ENCODE results near the gene MCF2L. TPM values are rescaled to one million over a fixed set of nuclear protein-coding genes. Genes with fewer than 3 reads are reported as not detected.

The MCF2L gene
- polyA plus RNA-seq, 2 donors: 10.9 to 19.4 TPM

DNA sequence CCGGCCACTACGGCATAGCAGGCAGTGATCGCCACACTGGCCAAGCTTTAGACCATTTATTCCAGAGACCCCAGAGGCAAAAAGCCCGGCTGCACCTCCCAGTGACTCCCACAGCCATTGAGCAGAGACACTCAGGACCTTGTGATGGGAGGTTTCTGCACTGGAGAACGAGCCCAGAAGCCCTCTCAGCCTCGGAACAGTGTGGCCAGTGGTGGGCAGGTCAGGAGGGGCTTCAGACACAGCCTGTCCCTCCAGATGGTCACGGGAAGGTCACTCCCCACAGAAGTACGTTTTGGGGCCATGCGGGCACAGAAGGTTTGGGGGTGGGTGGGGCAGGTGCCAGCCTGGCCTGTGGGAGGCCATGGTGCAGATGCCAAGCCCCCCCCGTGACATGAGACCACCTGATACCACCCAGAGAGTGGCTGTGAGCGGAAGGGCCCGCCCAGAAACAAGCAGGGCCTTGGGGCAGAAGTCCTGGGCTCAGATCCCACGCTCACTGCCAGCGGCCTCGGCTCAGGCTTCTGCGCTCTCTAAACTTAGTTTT lies 153.0 kb downstream of the MCF2L start:
- Histone ChIP-seq H3K4me1 (ENCODE audit: control insufficient read depth in 2 of 2, insufficient read depth in 2 of 2, low read length in 1 of 2) (no peaks in the 10 kb centered on the region), H3K27me3 (ENCODE audit: control insufficient read depth in 1 of 2, insufficient read depth in 2 of 2, low read length in 2 of 2) (no peaks in the 10 kb centered on the region), H3K27ac (ENCODE audit: low read depth in 2 of 2, low read length in 1 of 2) (peak overlapping the region; percentile 40 to 57), H3K4me3 (ENCODE audit: low read depth in 1 of 2, low read length in 2 of 2) (no peak overlapping the region), H3K9me3 (ENCODE audit: control insufficient read depth in 2 of 2, insufficient read depth in 1 of 2, low read depth in 1 of 2, low read length in 1 of 2) (peaks cover 0 to 4% of the 10 kb centered on the region in 2 donors), H3K36me3 (ENCODE audit: control insufficient read depth in 2 of 2, insufficient read depth in 2 of 2, low read length in 1 of 2) (no peaks in the 10 kb centered on the region)
- 60 to 64% methylated on average over 16 of the region's 16 CpGs for WGBS, 2 donors

GRCh38 chr13:113122550-113123225 lies 153.7 kb downstream of the MCF2L start, which contains the start of gene F10:
TSS of gene F10 (plus strand) at chr13:113122799. CDS start at chr13:113122856, 57 bp downstream.
- Histone ChIP-seq H3K4me1 (ENCODE audit: control insufficient read depth in 2 of 2, insufficient read depth in 2 of 2, low read length in 1 of 2) (no peaks in the 10 kb centered on the region), H3K4me3 (ENCODE audit: low read depth in 1 of 2, low read length in 2 of 2) (peak within 1 kb of the TSS in 1 of 2 donors; percentile 21), H3K27me3 (ENCODE audit: control insufficient read depth in 1 of 2, insufficient read depth in 2 of 2, low read length in 2 of 2) (no peaks in the 10 kb centered on the region), H3K27ac (ENCODE audit: low read depth in 2 of 2, low read length in 1 of 2) (peak within 1 kb of the TSS; percentile 40 to 57), H3K36me3 (ENCODE audit: control insufficient read depth in 2 of 2, insufficient read depth in 2 of 2, low read length in 1 of 2) (no peaks in the 10 kb centered on the region), H3K9me3 (ENCODE audit: control insufficient read depth in 2 of 2, insufficient read depth in 1 of 2, low read depth in 1 of 2, low read length in 1 of 2) (peaks cover 0 to 4% of the 10 kb centered on the region in 2 donors)
- WGBS, 2 donors: 30 to 43% methylated on average over 23 of the region's 23 CpGs

DNA sequence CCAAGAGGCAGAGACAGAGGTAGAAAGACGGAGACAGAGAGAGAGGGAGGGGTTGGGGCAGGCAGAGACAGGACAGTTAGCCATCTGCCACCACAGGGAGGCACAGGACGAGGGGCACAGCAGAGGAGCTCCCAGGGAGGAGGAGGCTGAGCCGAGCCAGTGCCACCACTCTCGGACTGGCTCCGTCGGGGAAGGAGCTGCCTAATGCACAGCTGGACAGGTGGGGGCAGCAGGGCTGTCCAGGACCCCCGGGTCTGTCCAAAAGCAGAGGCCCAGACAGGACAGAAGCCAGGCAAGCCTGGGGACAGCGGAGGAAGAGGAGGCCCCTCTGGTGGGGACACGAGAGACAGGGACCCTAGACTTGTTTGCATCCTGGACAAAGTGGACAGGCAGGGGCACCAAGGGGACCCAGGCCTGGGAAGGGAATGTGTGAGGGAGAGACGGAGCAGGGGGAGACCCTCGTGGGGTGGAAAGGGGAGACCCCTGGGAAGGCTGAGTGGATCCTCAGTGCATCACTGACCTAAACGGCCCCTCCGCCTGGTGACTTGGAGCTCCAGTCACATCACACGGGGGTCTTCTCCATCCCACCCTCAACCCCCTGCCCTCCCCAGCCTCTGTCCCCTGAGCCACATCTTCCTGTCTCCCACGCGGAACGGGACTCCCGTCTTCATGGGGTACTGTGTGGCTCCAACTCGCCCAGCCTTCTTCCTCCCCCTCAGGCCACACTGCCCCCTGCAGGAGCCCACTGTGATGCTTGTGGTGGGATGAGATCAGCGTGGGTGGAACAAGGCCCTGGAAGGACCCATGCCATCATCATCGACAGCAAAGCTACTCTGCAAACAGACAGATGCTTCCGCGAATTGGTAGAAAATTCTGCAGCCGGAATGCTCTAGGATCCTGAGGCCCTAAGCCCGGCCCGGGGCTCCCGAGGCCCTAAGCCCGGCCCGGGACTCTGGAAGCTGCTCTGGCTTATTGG lies 154.5 kb downstream of the MCF2L start:
- Histone ChIP-seq H3K27ac (ENCODE audit: low read depth in 2 of 2, low read length in 1 of 2) (peak overlapping the region in 1 of 2 donors; percentile 8), H3K4me3 (ENCODE audit: low read depth in 1 of 2, low read length in 2 of 2) (no peak overlapping the region), H3K4me1 (ENCODE audit: control insufficient read depth in 2 of 2, insufficient read depth in 2 of 2, low read length in 1 of 2) (no peaks in the 10 kb centered on the region), H3K9me3 (ENCODE audit: control insufficient read depth in 2 of 2, insufficient read depth in 1 of 2, low read depth in 1 of 2, low read length in 1 of 2) (peaks cover 0 to 4% of the 10 kb centered on the region in 2 donors), H3K27me3 (ENCODE audit: control insufficient read depth in 1 of 2, insufficient read depth in 2 of 2, low read length in 2 of 2) (no peaks in the 10 kb centered on the region), H3K36me3 (ENCODE audit: control insufficient read depth in 2 of 2, insufficient read depth in 2 of 2, low read length in 1 of 2) (no peaks in the 10 kb centered on the region)
- 77 to 82% methylated on average over 26 to 29 of the region's 29 CpGs for WGBS, 2 donors

GRCh38 chr13:113124211-113124970 lies 155.4 kb downstream of the MCF2L start:
- Histone ChIP-seq H3K4me3 (ENCODE audit: low read depth in 1 of 2, low read length in 2 of 2) (no peak overlapping the region), H3K36me3 (ENCODE audit: control insufficient read depth in 2 of 2, insufficient read depth in 2 of 2, low read length in 1 of 2) (no peaks in the 10 kb centered on the region), H3K4me1 (ENCODE audit: control insufficient read depth in 2 of 2, insufficient read depth in 2 of 2, low read length in 1 of 2) (no peaks in the 10 kb centered on the region), H3K9me3 (ENCODE audit: control insufficient read depth in 2 of 2, insufficient read depth in 1 of 2, low read depth in 1 of 2, low read length in 1 of 2) (peaks cover 0 to 3% of the 10 kb centered on the region in 2 donors), H3K27me3 (ENCODE audit: control insufficient read depth in 1 of 2, insufficient read depth in 2 of 2, low read length in 2 of 2) (no peaks in the 10 kb centered on the region), H3K27ac (ENCODE audit: low read depth in 2 of 2, low read length in 1 of 2) (no peak overlapping the region)
- WGBS, 2 donors: 93 to 94% methylated on average over 18 to 19 of the region's 19 CpGs

GRCh38 chr13:113125506-113126264 lies 156.7 kb downstream of the MCF2L start:
- H3K4me3 ChIP-seq (ENCODE audit: low read depth in 1 of 2, low read length in 2 of 2): no peak overlapping the region
- no peaks in the 10 kb centered on the region for H3K36me3 ChIP-seq (ENCODE audit: control insufficient read depth in 2 of 2, insufficient read depth in 2 of 2, low read length in 1 of 2)
- no peaks in the 10 kb centered on the region for H3K4me1 ChIP-seq (ENCODE audit: control insufficient read depth in 2 of 2, insufficient read depth in 2 of 2, low read length in 1 of 2)
- no peak overlapping the region for H3K27ac ChIP-seq (ENCODE audit: low read depth in 2 of 2, low read length in 1 of 2)
- WGBS, 2 donors: 89 to 93% methylated on average over 19 of the region's 19 CpGs
- H3K9me3 ChIP-seq (ENCODE audit: control insufficient read depth in 2 of 2, insufficient read depth in 1 of 2, low read depth in 1 of 2, low read length in 1 of 2): no peaks in the 10 kb centered on the region
- H3K27me3 ChIP-seq (ENCODE audit: control insufficient read depth in 1 of 2, insufficient read depth in 2 of 2, low read length in 2 of 2): no peaks in the 10 kb centered on the region

DNA sequence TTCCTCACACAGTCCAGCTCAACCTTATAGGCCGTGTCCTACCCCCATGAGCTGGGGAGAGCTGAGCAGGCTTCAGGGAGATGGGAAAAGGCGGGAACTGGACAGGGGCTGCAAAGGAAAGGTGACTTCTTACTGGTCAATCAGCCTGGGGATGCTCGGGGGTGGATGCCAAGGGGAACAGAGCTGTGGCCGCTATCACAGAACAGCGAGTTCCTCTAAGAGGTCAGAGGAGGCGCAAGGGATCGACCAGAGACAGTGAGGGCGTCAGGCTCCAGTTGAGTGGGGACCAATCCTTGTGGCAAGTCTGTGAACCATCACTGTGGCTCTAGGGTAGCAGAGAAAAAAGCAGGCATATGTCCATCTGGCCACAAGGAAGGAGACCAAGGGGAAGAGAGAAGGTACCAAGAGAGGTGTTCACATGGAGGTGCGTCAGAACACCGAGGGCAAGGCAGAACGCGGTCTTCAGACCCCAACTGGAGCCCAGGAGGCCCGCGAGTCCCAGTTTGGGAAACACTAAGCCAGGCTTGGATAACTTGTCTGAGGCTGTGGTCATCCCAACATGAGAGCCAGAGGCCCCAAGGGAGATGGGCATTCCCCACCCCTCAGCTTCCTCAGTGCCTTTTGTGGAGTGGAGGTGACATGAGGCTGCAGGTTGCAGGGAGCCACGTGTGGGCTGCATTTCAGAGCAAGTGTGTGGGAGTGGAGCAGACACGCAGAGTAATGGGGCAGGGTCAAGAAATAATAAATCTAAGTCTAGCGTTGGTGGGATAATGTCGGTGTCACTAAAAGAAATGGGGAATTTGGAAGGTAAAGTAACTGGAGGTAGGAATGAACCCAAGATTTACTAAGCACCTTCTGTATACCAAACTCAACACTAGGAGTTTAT lies 157.5 kb downstream of the MCF2L start:
- H3K27me3 ChIP-seq (ENCODE audit: control insufficient read depth in 1 of 2, insufficient read depth in 2 of 2, low read length in 2 of 2): no peaks in the 10 kb centered on the region
- no peaks in the 10 kb centered on the region for H3K4me1 ChIP-seq (ENCODE audit: control insufficient read depth in 2 of 2, insufficient read depth in 2 of 2, low read length in 1 of 2)
- H3K36me3 ChIP-seq (ENCODE audit: control insufficient read depth in 2 of 2, insufficient read depth in 2 of 2, low read length in 1 of 2): no peaks in the 10 kb centered on the region
- H3K4me3 ChIP-seq (ENCODE audit: low read depth in 1 of 2, low read length in 2 of 2): no peak overlapping the region
- H3K27ac ChIP-seq (ENCODE audit: low read depth in 2 of 2, low read length in 1 of 2): no peak overlapping the region
- no peaks in the 10 kb centered on the region for H3K9me3 ChIP-seq (ENCODE audit: control insufficient read depth in 2 of 2, insufficient read depth in 1 of 2, low read depth in 1 of 2, low read length in 1 of 2)
- WGBS, 2 donors: 87 to 89% methylated on average over 18 of the region's 18 CpGs

DNA sequence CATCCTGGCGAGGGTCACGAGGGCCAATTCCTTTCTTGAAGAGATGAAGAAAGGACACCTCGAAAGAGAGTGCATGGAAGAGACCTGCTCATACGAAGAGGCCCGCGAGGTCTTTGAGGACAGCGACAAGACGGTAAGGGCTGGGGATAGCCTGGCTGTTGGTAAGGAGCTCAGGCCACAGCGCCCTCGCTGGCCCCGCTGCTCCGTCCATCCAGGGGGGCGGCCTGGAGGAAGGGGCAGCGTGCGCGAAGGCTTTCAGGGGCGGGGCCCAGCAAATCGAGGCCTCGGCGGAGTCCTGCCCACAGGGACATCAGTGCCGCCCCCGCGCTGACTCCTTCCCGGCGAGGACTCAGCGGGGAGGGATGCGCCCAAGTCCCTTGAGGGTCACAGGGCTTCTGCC lies 160.5 kb downstream of the MCF2L start:
- Histone ChIP-seq H3K27me3 (ENCODE audit: control insufficient read depth in 1 of 2, insufficient read depth in 2 of 2, low read length in 2 of 2) (no peaks in the 10 kb centered on the region), H3K9me3 (ENCODE audit: control insufficient read depth in 2 of 2, insufficient read depth in 1 of 2, low read depth in 1 of 2, low read length in 1 of 2) (no peaks in the 10 kb centered on the region), H3K4me3 (ENCODE audit: low read depth in 1 of 2, low read length in 2 of 2) (no peak overlapping the region), H3K36me3 (ENCODE audit: control insufficient read depth in 2 of 2, insufficient read depth in 2 of 2, low read length in 1 of 2) (no peaks in the 10 kb centered on the region), H3K4me1 (ENCODE audit: control insufficient read depth in 2 of 2, insufficient read depth in 2 of 2, low read length in 1 of 2) (no peaks in the 10 kb centered on the region), H3K27ac (ENCODE audit: low read depth in 2 of 2, low read length in 1 of 2) (no peak overlapping the region)
- WGBS, 2 donors: 75% methylated on average over 27 of the region's 27 CpGs

All from esophagus (tissue), 2 donors.